ENCODE measurements around the gene TMEM220. TPM values are rescaled to one million over a fixed set of nuclear protein-coding genes. Genes with fewer than 3 reads are reported as not detected.

TMEM220 gene
- total and polyA plus RNA-seq, 9 donors: 5.4 to 14.1 (median 9.8) TPM

DNA sequence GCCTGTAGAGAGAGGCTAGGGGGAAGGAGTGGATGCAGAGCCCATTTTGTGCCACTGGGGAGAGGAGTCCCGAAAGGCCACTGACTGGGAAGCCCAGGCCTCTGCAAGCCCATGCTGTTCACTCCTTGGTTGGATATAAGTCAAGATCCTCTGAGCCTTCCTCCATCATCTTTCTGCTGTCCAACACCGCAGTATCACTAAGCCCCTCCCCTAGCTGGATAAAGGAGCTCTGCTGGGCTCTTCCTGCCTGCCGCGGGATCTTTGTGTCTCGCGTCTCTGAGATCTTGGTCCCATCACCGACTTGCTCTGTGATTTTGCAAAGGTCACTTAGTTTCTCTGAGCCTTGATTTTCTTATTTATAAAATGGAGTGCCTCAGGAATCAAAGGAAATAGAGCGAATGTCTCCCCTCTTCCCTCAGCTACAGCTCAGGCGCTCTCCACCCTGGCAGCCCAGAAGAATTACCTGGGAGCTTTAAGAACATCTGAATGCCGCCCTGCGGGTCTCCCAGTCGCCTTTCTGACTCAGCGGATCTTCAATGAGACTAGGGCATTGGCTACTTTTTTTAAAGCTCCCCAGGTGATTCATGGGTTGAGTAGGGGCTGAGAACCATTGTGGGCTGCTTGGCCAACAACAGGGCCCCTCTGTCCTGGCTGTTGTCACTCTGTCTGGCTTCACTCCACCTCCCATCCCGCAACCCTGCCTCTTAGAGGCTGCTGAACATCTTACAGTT, 25.2 kb upstream of the TMEM220 start:
- Histone ChIP-seq H3K4me3 (no peak overlapping the region), H3K27ac (no peak overlapping the region), H3K4me1 (ENCODE audit: insufficient read depth) (no peaks in the 10 kb centered on the region), H3K36me3 (no peaks in the 10 kb centered on the region), H3K27me3 (no peaks in the 10 kb centered on the region), H3K9me3 (no peaks in the 10 kb centered on the region)
- TF ChIP-seq EP300 (IDR thresholded peaks at IDR 0.05) (no peak), POLR2A (IDR thresholded peaks at IDR 0.05) (no peak)
- TF ChIP-seq, protein P1, sequence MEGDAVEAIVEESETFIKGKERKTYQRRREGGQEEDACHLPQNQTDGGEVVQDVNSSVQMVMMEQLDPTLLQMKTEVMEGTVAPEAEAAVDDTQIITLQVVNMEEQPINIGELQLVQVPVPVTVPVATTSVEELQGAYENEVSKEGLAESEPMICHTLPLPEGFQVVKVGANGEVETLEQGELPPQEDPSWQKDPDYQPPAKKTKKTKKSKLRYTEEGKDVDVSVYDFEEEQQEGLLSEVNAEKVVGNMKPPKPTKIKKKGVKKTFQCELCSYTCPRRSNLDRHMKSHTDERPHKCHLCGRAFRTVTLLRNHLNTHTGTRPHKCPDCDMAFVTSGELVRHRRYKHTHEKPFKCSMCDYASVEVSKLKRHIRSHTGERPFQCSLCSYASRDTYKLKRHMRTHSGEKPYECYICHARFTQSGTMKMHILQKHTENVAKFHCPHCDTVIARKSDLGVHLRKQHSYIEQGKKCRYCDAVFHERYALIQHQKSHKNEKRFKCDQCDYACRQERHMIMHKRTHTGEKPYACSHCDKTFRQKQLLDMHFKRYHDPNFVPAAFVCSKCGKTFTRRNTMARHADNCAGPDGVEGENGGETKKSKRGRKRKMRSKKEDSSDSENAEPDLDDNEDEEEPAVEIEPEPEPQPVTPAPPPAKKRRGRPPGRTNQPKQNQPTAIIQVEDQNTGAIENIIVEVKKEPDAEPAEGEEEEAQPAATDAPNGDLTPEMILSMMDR (IDR thresholded peaks at IDR 0.05): no peak
- 47 to 58% (median 54%) methylated on average over 14 of the region's 14 CpGs for WGBS, 3 donors
- no peak for DNase-seq
- intact Hi-C loops (cut with DNase I): no loop called here

DNA sequence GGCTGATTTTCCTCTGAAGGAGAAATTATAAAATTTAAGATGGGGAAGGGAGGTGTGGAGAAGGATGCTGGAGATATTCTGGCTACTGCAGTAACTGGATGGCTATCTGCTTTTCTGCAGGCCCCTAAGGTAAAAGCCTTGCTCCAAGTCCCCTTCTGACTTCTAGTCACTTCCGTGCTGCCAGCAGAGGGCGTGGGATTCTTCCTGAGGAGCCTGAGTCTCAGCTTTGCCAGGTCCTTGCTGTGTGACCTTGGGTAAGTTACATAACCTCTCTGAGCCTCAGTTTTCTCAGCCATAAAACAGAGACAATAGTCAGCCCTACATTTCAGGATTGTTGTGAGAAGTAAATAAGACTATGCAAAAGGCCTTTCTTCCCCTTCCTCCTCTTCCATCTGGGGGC, 24.3 kb upstream of the TMEM220 start:
- intact Hi-C loops (cut with DNase I): no loop called here
- DNase-seq: peak; percentile 20 to 44 (median 33)

DNA sequence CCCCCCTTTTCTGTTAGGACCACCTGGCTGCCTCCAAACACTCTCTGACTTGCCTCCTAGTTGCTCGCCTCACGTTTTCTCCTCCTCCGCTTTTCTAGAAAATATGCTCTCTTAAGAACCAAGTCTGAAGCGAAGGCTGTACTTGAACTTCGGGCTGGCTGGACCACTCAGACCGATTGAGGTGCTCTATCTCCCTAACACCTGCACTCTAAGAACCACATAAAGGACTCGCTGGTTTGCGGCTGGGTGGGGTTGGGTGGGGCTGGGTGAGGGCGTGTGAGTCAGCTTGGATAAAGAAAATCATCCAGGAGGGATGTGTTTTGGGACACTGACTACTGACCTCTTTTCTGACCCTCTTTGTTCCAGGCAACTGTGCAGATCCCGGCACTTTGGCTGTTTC, 22.9 kb upstream of the TMEM220 start:
- intact Hi-C loops (cut with DNase I): no loop called here
- Histone ChIP-seq H3K27me3 (no peaks in the 10 kb centered on the region), H3K4me1 (ENCODE audit: insufficient read depth) (no peaks in the 10 kb centered on the region), H3K36me3 (no peaks in the 10 kb centered on the region), H3K4me3 (no peak overlapping the region), H3K9me3 (no peaks in the 10 kb centered on the region), H3K27ac (no peak overlapping the region)
- WGBS, 3 donors: 89 to 93% (median 91%) methylated on average over 10 of the region's 10 CpGs
- DNase-seq: no peak
- TF ChIP-seq, protein P1 (IDR thresholded peaks at IDR 0.05): no peak
- no peak for TF ChIP-seq EP300 (IDR thresholded peaks at IDR 0.05)
- no peak for TF ChIP-seq POLR2A (IDR thresholded peaks at IDR 0.05)

More for the DNA sequence above, 24.3 kb upstream of the TMEM220 start:
- H3K4me3 ChIP-seq: no peak overlapping the region
- TF ChIP-seq, protein P1 (IDR thresholded peaks at IDR 0.05): no peak
- no peaks in the 10 kb centered on the region for H3K36me3 ChIP-seq
- H3K27ac ChIP-seq: no peak overlapping the region
- no peaks in the 10 kb centered on the region for H3K9me3 ChIP-seq
- no peaks in the 10 kb centered on the region for H3K27me3 ChIP-seq
- H3K4me1 ChIP-seq (ENCODE audit: insufficient read depth): no peaks in the 10 kb centered on the region
- 29 to 41% (median 30%) methylated on average over 2 of the region's 2 CpGs for WGBS, 3 donors

DNA sequence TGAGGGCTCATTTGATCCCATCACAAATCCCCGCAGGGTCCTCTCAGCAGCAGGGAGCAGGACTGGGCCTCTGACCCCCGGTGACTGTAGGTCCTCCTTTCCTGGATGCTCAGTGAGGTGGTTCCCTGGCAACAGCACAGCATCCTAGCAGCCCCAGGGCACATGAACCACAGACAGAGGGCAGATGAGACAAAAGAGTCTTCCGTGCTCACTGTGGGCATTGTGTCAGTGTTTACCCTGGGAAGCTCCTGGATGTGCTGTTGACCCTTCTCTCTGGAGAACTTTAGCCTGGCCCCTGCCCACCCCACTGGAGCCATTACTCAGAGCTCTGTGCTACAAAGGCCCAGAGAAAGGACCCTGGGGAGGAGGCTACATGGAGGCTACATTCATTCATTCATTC, 21.7 kb upstream of the TMEM220 start:
- no peak overlapping the region for H3K4me3 ChIP-seq
- H3K27me3 ChIP-seq: no peaks in the 10 kb centered on the region
- H3K9me3 ChIP-seq: no peaks in the 10 kb centered on the region
- no peaks in the 10 kb centered on the region for H3K4me1 ChIP-seq (ENCODE audit: insufficient read depth)
- no peak for TF ChIP-seq POLR2A (IDR thresholded peaks at IDR 0.05)
- TF ChIP-seq, protein P1 (IDR thresholded peaks at IDR 0.05): no peak
- no peak for TF ChIP-seq EP300 (IDR thresholded peaks at IDR 0.05)
- H3K27ac ChIP-seq: no peak overlapping the region
- WGBS, 3 donors: 73 to 83% (median 81%) methylated on average over 3 of the region's 3 CpGs
- no peak for DNase-seq
- H3K36me3 ChIP-seq: no peaks in the 10 kb centered on the region
- intact Hi-C loops (cut with DNase I): no loop called here
